H9 (cell line): Measurements from ENCODE around the gene LTB4R. TPM values are rescaled to one million over a fixed set of nuclear protein-coding genes. Genes with fewer than 3 reads are reported as not detected.

Source experiments
- DNase-seq: peaks from one replicate; pipeline ENCODE4 v3.0.0-alpha.2; 2017
- H2AFZ ChIP-seq: one replicate; pipeline ENCODE4 v1.6.1; 2013; ENCODE audit warnings: mild to moderate bottlenecking, low read length, control low read depth, moderate library complexity
- H2AK5ac ChIP-seq: 2 replicates; pipeline ENCODE4 v1.6.1; 2013; ENCODE audit warnings: low read length, control low read depth, mixed read lengths; ENCODE audit not compliant: insufficient read length
- H2BK120ac ChIP-seq: one replicate; pipeline ENCODE4 v1.6.1; 2013; ENCODE audit warnings: low read depth, mild to moderate bottlenecking, low read length, control low read depth, inconsistent platforms; ENCODE audit not compliant: poor library complexity, severe bottlenecking
- H2BK12ac ChIP-seq: 2 replicates; pipeline ENCODE4 v1.6.1; 2013; ENCODE audit warnings: low read length, control low read depth, mixed read lengths, low read depth; ENCODE audit not compliant: insufficient read length
- H2BK15ac ChIP-seq: 2 replicates; pipeline ENCODE4 v1.6.1; 2013; ENCODE audit warnings: low read depth, low read length, control low read depth
- H2BK20ac ChIP-seq: one replicate; pipeline ENCODE4 v1.6.1; 2013; ENCODE audit warnings: low read depth, mild to moderate bottlenecking, low read length, control low read depth, inconsistent platforms; ENCODE audit not compliant: poor library complexity, severe bottlenecking
- H2BK5ac ChIP-seq: 2 replicates; pipeline ENCODE4 v1.6.1; 2013; ENCODE audit warnings: low read length, control low read depth, mixed read lengths; ENCODE audit not compliant: insufficient read length
- H3K14ac ChIP-seq: 2 replicates; pipeline ENCODE4 v1.6.1; 2013; ENCODE audit warnings: low read length, control low read depth; ENCODE audit not compliant: insufficient read depth
- H3K18ac ChIP-seq: 2 replicates; pipeline ENCODE4 v1.6.1; 2013; ENCODE audit warnings: low read depth, mild to moderate bottlenecking, mixed read lengths, low read length, control low read depth; ENCODE audit not compliant: insufficient read length
- H3K23ac ChIP-seq: 2 replicates; pipeline ENCODE4 v1.6.1; 2013; ENCODE audit warnings: low read length, control low read depth, mixed read lengths, low read depth; ENCODE audit not compliant: insufficient read length
- H3K23me2 ChIP-seq: 2 replicates; pipeline ENCODE4 v1.6.1; 2013; ENCODE audit warnings: low read depth, mild to moderate bottlenecking, mixed read lengths, low read length, control low read depth; ENCODE audit not compliant: insufficient read length, poor library complexity, severe bottlenecking
- H3K27ac ChIP-seq: 2 replicates; pipeline ENCODE4 v1.5.1; 2013; ENCODE audit warnings: low read length, control low read depth, mixed read lengths, low read depth; ENCODE audit not compliant: insufficient read length
- H3K27me3 ChIP-seq: 2 replicates; pipeline ENCODE4 v1.6.1; 2013; ENCODE audit warnings: low read length, control low read depth, inconsistent platforms; ENCODE audit not compliant: insufficient read depth
- H3K4ac ChIP-seq: 2 replicates; pipeline ENCODE4 v1.6.1; 2013; ENCODE audit warnings: low read depth, mild to moderate bottlenecking, control low read depth, inconsistent platforms, low read length, moderate library complexity
- H3K4me1 ChIP-seq: 2 replicates; pipeline ENCODE4 v1.6.1; 2013; ENCODE audit warnings: low read length, control low read depth, inconsistent platforms; ENCODE audit not compliant: insufficient read depth
- H3K4me2 ChIP-seq: 2 replicates; pipeline ENCODE4 v1.6.1; 2013; ENCODE audit warnings: low read length, control low read depth, mixed read lengths; ENCODE audit not compliant: insufficient read length, insufficient read depth
- H3K56ac ChIP-seq: 2 replicates; pipeline ENCODE4 v1.6.1; 2013; ENCODE audit warnings: low read depth, mild to moderate bottlenecking, mixed read lengths, low read length, control low read depth; ENCODE audit not compliant: insufficient read length
- H3K79me1 ChIP-seq: 2 replicates; pipeline ENCODE4 v1.6.1; 2013; ENCODE audit warnings: low read depth, mild to moderate bottlenecking, moderate library complexity, low read length, control low read depth, inconsistent platforms; ENCODE audit not compliant: insufficient read depth, poor library complexity, severe bottlenecking
- H3K79me2 ChIP-seq: 2 replicates; pipeline ENCODE4 v1.6.1; 2013; ENCODE audit warnings: low read length, control low read depth, inconsistent platforms; ENCODE audit not compliant: insufficient read depth
- H3K9ac ChIP-seq: 2 replicates; pipeline ENCODE4 v1.6.1; 2013; ENCODE audit warnings: low read length, control low read depth, mixed read lengths; ENCODE audit not compliant: insufficient read length; ENCODE audit errors: extremely low read depth
- H3K9me3 ChIP-seq: one replicate; pipeline ENCODE4 v1.6.1; 2013; ENCODE audit warnings: low read depth, low read length, inconsistent platforms; ENCODE audit not compliant: control insufficient read depth
- H3T11ph ChIP-seq: one replicate; pipeline ENCODE4 v1.6.1; 2013; ENCODE audit warnings: mild to moderate bottlenecking, low read length, control low read depth, inconsistent platforms
- H4K20me1 ChIP-seq: one replicate; pipeline ENCODE4 v1.6.1; 2013; ENCODE audit not compliant: control insufficient read depth, insufficient read length, insufficient read depth
- H4K5ac ChIP-seq: 2 replicates; pipeline ENCODE4 v1.6.1; 2013; ENCODE audit warnings: low read depth, mild to moderate bottlenecking, mixed read lengths, low read length, control low read depth; ENCODE audit not compliant: insufficient read length
- H4K8ac ChIP-seq: replicated peaks from 2 replicates; pipeline ENCODE4 v1.6.1; 2013; ENCODE audit warnings: low read length, control low read depth, mixed read lengths, low read depth; ENCODE audit not compliant: insufficient read length
- H4K91ac ChIP-seq: 2 replicates; pipeline ENCODE4 v1.6.1; 2013; ENCODE audit warnings: low read depth, mild to moderate bottlenecking, moderate library complexity, mixed read lengths, low read length, control low read depth; ENCODE audit not compliant: insufficient read length
- H3K27ac Mint-ChIP-seq, 3 experiments: 2 replicates in 2 of 3; 3 replicates in 1 of 3; pipeline ENCODE4 v1.8.0; 2020 to 2021; ENCODE audit warnings: mixed read lengths in 3 of 3, mild to moderate bottlenecking in 1 of 3, moderate library complexity in 1 of 3
- H3K27me3 Mint-ChIP-seq: 2 replicates; pipeline ENCODE4 v1.8.0; 2021; ENCODE audit warnings: low read depth, mild to moderate bottlenecking, moderate library complexity, mixed read lengths
- H3K36me3 Mint-ChIP-seq, 3 experiments: 2 replicates in 2 of 3; 3 replicates in 1 of 3; pipeline ENCODE4 v1.8.0; 2020 to 2021; ENCODE audit warnings: low read depth in 3 of 3, mixed read lengths in 3 of 3; ENCODE audit not compliant: insufficient read depth in 1 of 3
- H3K4me1 Mint-ChIP-seq, 2 experiments: 2 replicates each; pipeline ENCODE4 v1.8.0; 2020; ENCODE audit warnings: mixed read lengths in 2 of 2
- H3K4me3 Mint-ChIP-seq, 2 experiments: 2 replicates in 1 of 2; 3 replicates in 1 of 2; pipeline ENCODE4 v1.8.0; 2020 to 2021; ENCODE audit warnings: mild to moderate bottlenecking in 2 of 2, mixed read lengths in 2 of 2, moderate library complexity in 1 of 2
- H3K9me3 Mint-ChIP-seq, 2 experiments: 2 replicates in 1 of 2; 3 replicates in 1 of 2; pipeline ENCODE4 v1.8.0; 2020; ENCODE audit warnings: mild to moderate bottlenecking in 2 of 2, mixed read lengths in 2 of 2, moderate library complexity in 1 of 2
- CTCF ChIP-seq: fragments of 200-600 bp; sonication (generic); conservative IDR thresholded peaks from 3 replicates; pipeline ENCODE4 v1.8.0; 2021; ENCODE audit warnings: antibody characterized with exemption, mild to moderate bottlenecking
- WGBS: extraction: QIAGEN DNeasy Blood & Tissue Kit; methylation state at CpG from one replicate; pipeline ENCODE4 v1.1.7; 2013; ENCODE audit warnings: missing lambda C conversion rate, low lambda C conversion rate, mixed read lengths; ENCODE audit not compliant: insufficient read length; ENCODE audit errors: extremely low coverage; 5-methylcytosine and 5-hydroxymethylcytosine counted together
- total RNA-seq: library from RNA; stranded (reverse); gene quantifications from 2 replicates; pipeline ENCODE4 v1.2.1, GENCODE V29; 2021

LTB4R gene
- total RNA-seq, 1 experiment from 2014 or later: 8.9 TPM

GRCh38 chr14:24317141-24317928, 6.0 kb downstream of the LTB4R start:
- H3K4me3 Mint-ChIP-seq: no peak overlapping the region

More at GRCh38 chr14:24317141-24317928, 6.0 kb downstream of the LTB4R start:
- H3K9me3 Mint-ChIP-seq: no peaks in the 10 kb centered on the region
- Histone ChIP-seq H4K8ac (no peak overlapping the region), H3K9me3 (no peaks in the 10 kb centered on the region), H2BK20ac (no peak overlapping the region), H4K91ac (no peak overlapping the region), H2AK5ac (no peak overlapping the region), H2BK15ac (no peak overlapping the region), H3K9ac (no peak overlapping the region), H3K23me2 (no peaks in the 10 kb centered on the region), H3K4me2 (no peak overlapping the region), H3K56ac (no peak overlapping the region), H3K27ac (no peak overlapping the region), H2BK120ac (no peak overlapping the region), H4K5ac (no peak overlapping the region), H3K4me1 (no peaks in the 10 kb centered on the region), H3K27me3 (peaks cover 2% of the 10 kb centered on the region; the same call in 1 of the 2 replicates), H3K79me2 (no peaks in the 10 kb centered on the region), H3K79me1 (no peaks in the 10 kb centered on the region), H4K20me1 (no peaks in the 10 kb centered on the region), H3K4ac (no peak overlapping the region), H2BK5ac (no peak overlapping the region), H3K14ac (no peak overlapping the region), H2BK12ac (no peak overlapping the region), H2AFZ (no peak overlapping the region), H3K23ac (no peak overlapping the region), H3T11ph (no peak overlapping the region), H3K18ac (no peak overlapping the region)
- no peak for DNase-seq
- WGBS: no CpG with 5 or more reads among the region's 3 CpGs
- H3K36me3 Mint-ChIP-seq: peaks cover 0 to 4% (median 0%) of the 10 kb centered on the region in 3 experiments; a peak in 1 of 7 replicates
- no peaks in the 10 kb centered on the region for H3K4me1 Mint-ChIP-seq
- H3K27ac Mint-ChIP-seq: no peak overlapping the region; a peak in 1 of 7 replicates
- TF ChIP-seq CTCF: no peak
- peaks cover 52% of the 10 kb centered on the region for H3K27me3 Mint-ChIP-seq
